Loucy (cell line): ENCODE data around the gene MRPS18B.

Experiments
- H2AFZ ChIP-seq: fragments of 200-600 bp; sonication (generic); 2 replicates; pipeline ENCODE4 v1.6.0; 2016; ENCODE audit warnings: antibody characterized with exemption, mild to moderate bottlenecking, low read length, moderate library complexity
- H3F3A ChIP-seq: fragments of 200-600 bp; 2 replicates; pipeline ENCODE4 v1.6.0; 2016; ENCODE audit warnings: antibody characterized with exemption, low read depth, mild to moderate bottlenecking
- H3K27me3 ChIP-seq: fragments of 200-600 bp; sonication (generic); 2 replicates; pipeline ENCODE4 v1.6.1; 2014; ENCODE audit warnings: low read length, mild to moderate bottlenecking; ENCODE audit not compliant: insufficient read depth, poor library complexity, severe bottlenecking
- H3K36me3 ChIP-seq: fragments of 200-600 bp; sonication (generic); 2 replicates; pipeline ENCODE4 v1.6.1; 2016; ENCODE audit warnings: low read length; ENCODE audit not compliant: insufficient read depth
- H3K4me1 ChIP-seq: fragments of 200-600 bp; sonication (generic); 2 replicates; pipeline ENCODE4 v1.5.1; 2014; ENCODE audit warnings: low read length, mild to moderate bottlenecking; ENCODE audit not compliant: insufficient read depth, poor library complexity, severe bottlenecking
- H3K4me2 ChIP-seq: fragments of 200-600 bp; sonication (generic); 2 replicates; pipeline ENCODE4 v1.6.0; 2014; ENCODE audit warnings: antibody characterized with exemption, low read length, low read depth, mild to moderate bottlenecking; ENCODE audit not compliant: poor library complexity, severe bottlenecking
- H3K4me3 ChIP-seq: fragments of 200-600 bp; sonication (generic); 2 replicates; pipeline ENCODE4 v1.5.1; 2014; ENCODE audit warnings: low read length, mild to moderate bottlenecking, mixed read lengths; ENCODE audit not compliant: poor library complexity, severe bottlenecking
- H3K79me2 ChIP-seq: fragments of 200-600 bp; sonication (generic); 2 replicates; pipeline ENCODE4 v1.6.1; 2014; ENCODE audit warnings: low read length; ENCODE audit not compliant: insufficient read depth
- H3K9ac ChIP-seq: fragments of 200-600 bp; sonication (generic); 2 replicates; pipeline ENCODE4 v1.6.0; 2014; ENCODE audit warnings: mild to moderate bottlenecking, low read depth, low read length, moderate library complexity; ENCODE audit not compliant: poor library complexity, severe bottlenecking
- H3K9me2 ChIP-seq: fragments of 200-600 bp; sonication (generic); replicated peaks from 2 replicates; pipeline ENCODE4 v1.6.1; 2016; ENCODE audit warnings: low read depth, low read length, mixed read lengths
- H3K9me3 ChIP-seq: fragments of 200-600 bp; sonication (generic); 2 replicates; pipeline ENCODE4 v1.6.1; 2014; ENCODE audit warnings: mild to moderate bottlenecking, antibody characterized with exemption, low read length, low read depth; ENCODE audit not compliant: insufficient read depth
- H4K20me1 ChIP-seq: fragments of 200-600 bp; sonication (generic); 2 replicates; pipeline ENCODE4 v1.6.0; 2014; ENCODE audit warnings: antibody characterized with exemption, low read length, mild to moderate bottlenecking; ENCODE audit not compliant: insufficient read depth, poor library complexity, severe bottlenecking
- EZH2phosphoT487 ChIP-seq: fragments of 200-600 bp; IDR thresholded peaks from 2 replicates; pipeline ENCODE4 v1.6.1; 2018; ENCODE audit warnings: antibody characterized with exemption, mild to moderate bottlenecking, moderate library complexity, borderline replicate concordance
- TF ChIP-seq, protein P1 (sequence below): fragments of 200-600 bp; sonication (generic); conservative IDR thresholded peaks from 2 replicates; pipeline ENCODE4 v1.5.1; 2014; ENCODE audit warnings: mild to moderate bottlenecking, antibody characterized with exemption, low read length

MRPS18B gene

DNA sequence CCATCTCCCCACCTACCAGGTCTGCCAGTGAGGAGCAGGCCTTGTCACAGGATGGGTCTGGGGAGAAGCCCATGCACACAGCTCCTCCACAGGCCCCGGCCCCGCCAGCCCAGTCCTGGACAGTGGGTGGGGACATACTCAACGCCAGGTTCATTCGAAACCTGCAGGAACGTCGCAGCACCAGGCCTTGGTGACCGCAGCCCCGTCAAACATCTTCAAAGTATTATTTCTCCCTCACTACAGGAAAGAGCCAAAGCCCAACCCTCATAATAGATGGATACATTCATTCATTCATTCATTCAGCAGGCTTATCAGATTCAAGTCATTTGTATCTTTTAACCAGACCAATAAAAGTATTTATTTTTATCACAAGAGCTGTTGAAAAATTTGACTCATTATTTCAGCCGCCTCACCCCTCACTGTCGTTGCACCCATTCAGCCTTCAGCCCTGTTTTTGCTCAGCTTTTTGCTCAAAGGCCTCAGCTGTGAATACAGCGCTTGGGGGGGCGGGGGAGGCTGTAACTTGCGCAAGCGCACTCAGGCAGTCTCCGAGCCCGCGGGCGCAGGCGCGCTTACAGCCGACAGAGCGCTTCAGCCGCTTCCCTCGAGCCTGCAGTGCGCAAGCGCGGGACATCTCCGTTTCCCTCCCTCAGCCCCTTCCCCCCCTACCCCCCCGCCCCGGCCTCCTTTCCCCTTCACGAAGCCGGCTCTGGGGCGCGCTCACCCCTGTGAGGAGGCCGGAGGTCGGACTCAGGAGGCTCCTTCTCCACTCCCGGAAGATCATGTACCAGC, 29.0 kb downstream of the MRPS18B start, which contains the start of gene C6orf136:
TSS of gene C6orf136 (plus strand) at position 684 of the 792 bp plus-strand sequence. CDS start at position 783, 99 bp downstream.
- Histone ChIP-seq H3K9me2 (no peaks in the 10 kb centered on the region), H3K27me3 (no peaks in the 10 kb centered on the region), H3K36me3 (peaks cover 13% of the 10 kb centered on the region; the same call in 1 of the 2 replicates), H3K79me2 (peaks cover 41% of the 10 kb centered on the region), H3K9ac (peak within 1 kb of the TSS; percentile 83), H3K4me1 (peaks cover 14% of the 10 kb centered on the region), H3K4me2 (peak within 1 kb of the TSS; percentile 100), H3K9me3 (no peaks in the 10 kb centered on the region), H4K20me1 (peaks cover 12% of the 10 kb centered on the region), H3F3A (no peaks in the 10 kb centered on the region), H2AFZ (peak within 1 kb of the TSS; percentile 92), H3K4me3 (peak within 1 kb of the TSS; percentile 88)
- TF ChIP-seq, protein P1, sequence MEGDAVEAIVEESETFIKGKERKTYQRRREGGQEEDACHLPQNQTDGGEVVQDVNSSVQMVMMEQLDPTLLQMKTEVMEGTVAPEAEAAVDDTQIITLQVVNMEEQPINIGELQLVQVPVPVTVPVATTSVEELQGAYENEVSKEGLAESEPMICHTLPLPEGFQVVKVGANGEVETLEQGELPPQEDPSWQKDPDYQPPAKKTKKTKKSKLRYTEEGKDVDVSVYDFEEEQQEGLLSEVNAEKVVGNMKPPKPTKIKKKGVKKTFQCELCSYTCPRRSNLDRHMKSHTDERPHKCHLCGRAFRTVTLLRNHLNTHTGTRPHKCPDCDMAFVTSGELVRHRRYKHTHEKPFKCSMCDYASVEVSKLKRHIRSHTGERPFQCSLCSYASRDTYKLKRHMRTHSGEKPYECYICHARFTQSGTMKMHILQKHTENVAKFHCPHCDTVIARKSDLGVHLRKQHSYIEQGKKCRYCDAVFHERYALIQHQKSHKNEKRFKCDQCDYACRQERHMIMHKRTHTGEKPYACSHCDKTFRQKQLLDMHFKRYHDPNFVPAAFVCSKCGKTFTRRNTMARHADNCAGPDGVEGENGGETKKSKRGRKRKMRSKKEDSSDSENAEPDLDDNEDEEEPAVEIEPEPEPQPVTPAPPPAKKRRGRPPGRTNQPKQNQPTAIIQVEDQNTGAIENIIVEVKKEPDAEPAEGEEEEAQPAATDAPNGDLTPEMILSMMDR: no peak
- no peak for TF ChIP-seq EZH2phosphoT487

DNA sequence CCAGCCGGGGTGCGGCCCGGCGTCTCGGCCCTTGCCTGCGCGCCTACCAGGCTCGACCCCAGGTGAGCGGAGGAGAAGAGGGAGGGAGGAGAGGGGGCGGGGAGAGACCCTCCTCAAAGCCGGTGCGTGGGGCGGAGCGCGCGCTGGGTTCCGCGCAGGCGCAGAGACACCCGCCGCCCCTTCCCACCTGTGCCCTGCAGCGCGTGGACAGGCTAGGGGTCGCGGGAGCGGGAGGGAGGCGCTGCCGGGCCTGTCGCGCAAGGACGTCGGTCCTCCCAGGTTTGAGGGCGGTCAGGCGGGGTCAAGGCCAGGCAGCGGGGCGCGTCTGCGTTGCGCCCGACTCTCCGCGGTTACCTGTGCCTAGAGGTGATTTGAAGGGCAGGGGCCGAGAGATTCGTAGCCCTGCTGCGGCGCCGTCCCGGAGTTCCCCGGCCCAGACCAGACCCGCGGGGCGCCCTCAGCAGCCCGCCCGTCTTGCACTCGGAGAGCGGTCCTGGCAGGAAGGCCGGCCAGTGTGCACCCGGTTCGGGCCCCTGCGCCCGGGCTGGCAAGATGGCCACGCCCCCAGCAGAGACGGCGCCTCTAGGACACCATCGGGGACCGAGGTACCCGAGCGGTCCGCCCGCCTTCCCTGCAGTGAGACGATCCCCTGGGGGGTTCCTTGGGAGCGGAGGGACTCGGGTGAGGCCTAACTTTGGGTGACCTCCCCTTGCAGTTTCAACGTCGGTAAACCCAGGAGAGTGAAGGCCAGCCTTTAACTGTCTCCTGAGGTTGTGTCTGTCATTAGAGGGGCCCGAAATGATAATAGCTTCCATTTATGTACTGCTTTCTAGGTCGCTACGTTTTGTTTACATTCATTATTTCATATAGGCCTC, 29.8 kb downstream of the MRPS18B start:
- H3K4me1 ChIP-seq: peaks cover 12% of the 10 kb centered on the region
- peak overlapping the region; percentile 100 for H3K4me2 ChIP-seq
- H3K27me3 ChIP-seq: no peaks in the 10 kb centered on the region
- H3K9me3 ChIP-seq: no peaks in the 10 kb centered on the region
- peaks cover 12% of the 10 kb centered on the region for H4K20me1 ChIP-seq
- no peaks in the 10 kb centered on the region for H3K9me2 ChIP-seq
- H3K36me3 ChIP-seq: peaks cover 21% of the 10 kb centered on the region; the same call in 1 of the 2 replicates
- no peak for TF ChIP-seq EZH2phosphoT487
- TF ChIP-seq, protein P1: no peak
- H2AFZ ChIP-seq: peak overlapping the region; percentile 92
- no peaks in the 10 kb centered on the region for H3F3A ChIP-seq
- H3K4me3 ChIP-seq: peak overlapping the region; percentile 88
- H3K79me2 ChIP-seq: peaks cover 41% of the 10 kb centered on the region
- H3K9ac ChIP-seq: peak overlapping the region; percentile 83

DNA sequence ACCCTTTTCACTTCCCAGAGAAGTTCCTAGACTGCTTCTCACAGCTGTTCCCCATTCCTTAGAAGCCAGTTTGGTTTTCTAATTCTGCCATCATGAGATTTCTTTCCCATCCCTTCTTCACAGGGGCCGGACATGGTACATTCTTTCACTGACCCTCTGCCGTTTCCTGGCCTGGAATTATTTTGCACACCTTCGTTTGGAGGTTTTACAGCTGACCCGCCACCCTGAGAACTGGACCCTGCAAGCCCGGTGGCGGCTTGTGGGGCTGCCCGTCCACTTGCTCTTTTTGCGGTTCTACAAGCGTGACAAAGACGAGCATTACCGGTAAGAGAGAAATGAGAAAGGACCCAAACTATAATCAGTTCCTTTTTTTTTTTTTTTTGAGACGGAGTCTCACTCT, 33.5 kb downstream of the MRPS18B start:
- H3K79me2 ChIP-seq: peaks cover 32% of the 10 kb centered on the region
- H4K20me1 ChIP-seq: peaks cover 10% of the 10 kb centered on the region
- no peak overlapping the region for H3K4me3 ChIP-seq
- no peak overlapping the region for H2AFZ ChIP-seq
- no peaks in the 10 kb centered on the region for H3K27me3 ChIP-seq
- no peaks in the 10 kb centered on the region; the same call in 1 of the 2 replicates for H3F3A ChIP-seq
- no peak for TF ChIP-seq EZH2phosphoT487
- TF ChIP-seq, protein P1: no peak
- H3K36me3 ChIP-seq: peaks cover 47% of the 10 kb centered on the region; the same call in 1 of the 2 replicates
- H3K9me2 ChIP-seq: no peaks in the 10 kb centered on the region
- H3K9me3 ChIP-seq: no peaks in the 10 kb centered on the region
- peaks cover 6% of the 10 kb centered on the region for H3K4me1 ChIP-seq
- H3K4me2 ChIP-seq: no peak overlapping the region
- no peak overlapping the region for H3K9ac ChIP-seq
